Dendritic cell treated with granulocyte-macrophage colony-stimulating factor and Interleukin-4, amounts not matched to agents 40 ng/mL and 50 ng/mL, for 4 days (primary cell): ENCODE measurements around the gene C5AR1.
"Not testable (repeated sequence)": the region's sequence is repeated elsewhere in the genome, so short reads cannot be mapped to it uniquely, and the experiment has no call there.

Experiments used
- H3K27ac Mint-ChIP-seq: one replicate; pipeline ENCODE4 v1.8.0; 2022; ENCODE audit warnings: mild to moderate bottlenecking, mixed read lengths
- H3K27me3 Mint-ChIP-seq: one replicate; pipeline ENCODE4 v1.8.0; 2022; ENCODE audit warnings: mild to moderate bottlenecking, mixed read lengths
- H3K36me3 Mint-ChIP-seq: one replicate; pipeline ENCODE4 v1.8.0; 2022; ENCODE audit warnings: low read depth, mixed read lengths
- H3K4me1 Mint-ChIP-seq: one replicate; pipeline ENCODE4 v1.8.0; 2022; ENCODE audit warnings: low read depth, mixed read lengths
- H3K4me3 Mint-ChIP-seq: one replicate; pipeline ENCODE4 v1.8.0; 2022; ENCODE audit warnings: mild to moderate bottlenecking, moderate library complexity, mixed read lengths
- H3K9me3 Mint-ChIP-seq: one replicate; pipeline ENCODE4 v1.8.0; 2022; ENCODE audit warnings: mixed read lengths
- intact Hi-C: fragments of 100-400 bp; cut with micrococcal nuclease; formaldehyde crosslinking; loops from one replicate; pipeline ENCODE4 v1.15.0; 2022

C5AR1 gene

GRCh38 chr19:47350630-47351029, 41.0 kb downstream of the C5AR1 start:
- H3K27ac Mint-ChIP-seq, result peak overlapping the region; percentile 89
- no peaks in the 10 kb centered on the region for H3K9me3 Mint-ChIP-seq
- peaks cover 58% of the 10 kb centered on the region for H3K36me3 Mint-ChIP-seq
- intact Hi-C loops, result no loop called here
- peaks cover 38% of the 10 kb centered on the region for H3K4me1 Mint-ChIP-seq
- peak overlapping the region; percentile 1 for H3K4me3 Mint-ChIP-seq
- no peaks in the 10 kb centered on the region for H3K27me3 Mint-ChIP-seq

- Mint-ChIP-seq H3K4me1 (peaks cover 35% of the 10 kb centered on the region), H3K36me3 (peaks cover 67% of the 10 kb centered on the region)
These were observed 41.9 kb downstream of the C5AR1 start for GRCh38 chr19:47351548-47351947.

GRCh38 chr19:47352095-47352494, 42.4 kb downstream of the C5AR1 start:
- intact Hi-C loops, result no loop called here
- Mint-ChIP-seq H3K4me1 (peaks cover 33% of the 10 kb centered on the region), H3K4me3 (no peak overlapping the region), H3K27ac (peak overlapping the region; percentile 15), H3K27me3 (no peaks in the 10 kb centered on the region), H3K9me3 (no peaks in the 10 kb centered on the region), H3K36me3 (peaks cover 72% of the 10 kb centered on the region)

More at GRCh38 chr19:47351548-47351947, 41.9 kb downstream of the C5AR1 start:
- H3K4me3 Mint-ChIP-seq, result no peak overlapping the region
- no peaks in the 10 kb centered on the region for H3K9me3 Mint-ChIP-seq
- intact Hi-C loops, result no loop called here
- peak overlapping the region; percentile 15 for H3K27ac Mint-ChIP-seq
- H3K27me3 Mint-ChIP-seq, result no peaks in the 10 kb centered on the region

GRCh38 chr19:47353307-47353712, 43.6 kb downstream of the C5AR1 start:
- H3K4me3 Mint-ChIP-seq, result no peak overlapping the region
- intact Hi-C loops, result no loop called here
- no peaks in the 10 kb centered on the region for H3K9me3 Mint-ChIP-seq
- H3K4me1 Mint-ChIP-seq, result peaks cover 32% of the 10 kb centered on the region
- H3K36me3 Mint-ChIP-seq, result peaks cover 85% of the 10 kb centered on the region
- H3K27ac Mint-ChIP-seq, result no peak overlapping the region
- H3K27me3 Mint-ChIP-seq, result no peaks in the 10 kb centered on the region

GRCh38 chr19:47356900-47357299, 47.2 kb downstream of the C5AR1 start:
- no peaks in the 10 kb centered on the region for H3K27me3 Mint-ChIP-seq
- peaks cover 6% of the 10 kb centered on the region for H3K4me1 Mint-ChIP-seq
- H3K9me3 Mint-ChIP-seq, result no peaks in the 10 kb centered on the region
- H3K27ac Mint-ChIP-seq, result no peak overlapping the region
- H3K36me3 Mint-ChIP-seq, result peaks cover 100% of the 10 kb centered on the region
- intact Hi-C loops, result no loop called here
- no peak overlapping the region for H3K4me3 Mint-ChIP-seq

GRCh38 chr19:47357788-47358680, 48.4 kb downstream of the C5AR1 start:
- Mint-ChIP-seq H3K4me1 (peaks cover 3% of the 10 kb centered on the region), H3K27ac (peak overlapping the region; percentile 20), H3K27me3 (no peaks in the 10 kb centered on the region)

GRCh38 chr19:47358936-47359335, 49.3 kb downstream of the C5AR1 start:
- no peaks in the 10 kb centered on the region for H3K9me3 Mint-ChIP-seq
- H3K4me1 Mint-ChIP-seq, result peaks cover 4% of the 10 kb centered on the region
- H3K36me3 Mint-ChIP-seq, result peaks cover 100% of the 10 kb centered on the region
- intact Hi-C loops, result no loop called here
- H3K27me3 Mint-ChIP-seq, result no peaks in the 10 kb centered on the region
- peak overlapping the region; percentile 20 for H3K27ac Mint-ChIP-seq
- no peak overlapping the region for H3K4me3 Mint-ChIP-seq

More at GRCh38 chr19:47357788-47358680, 48.4 kb downstream of the C5AR1 start:
- Mint-ChIP-seq H3K36me3 (peaks cover 100% of the 10 kb centered on the region), H3K9me3 (no peaks in the 10 kb centered on the region), H3K4me3 (no peak overlapping the region)
- intact Hi-C loops, result no loop called here

- intact Hi-C loops, result no loop called here
- H3K9me3 Mint-ChIP-seq, result no peaks in the 10 kb centered on the region
- H3K27ac Mint-ChIP-seq, result no peak overlapping the region
- H3K36me3 Mint-ChIP-seq, result peaks cover 100% of the 10 kb centered on the region
- no peaks in the 10 kb centered on the region for H3K27me3 Mint-ChIP-seq
- no peak overlapping the region for H3K4me3 Mint-ChIP-seq
- peaks cover 16% of the 10 kb centered on the region for H3K4me1 Mint-ChIP-seq
These were observed 52.7 kb downstream of the C5AR1 start for GRCh38 chr19:47362321-47362720.

- peaks cover 16% of the 10 kb centered on the region for H3K4me1 Mint-ChIP-seq
- intact Hi-C loops, result no loop called here
- H3K36me3 Mint-ChIP-seq, result peaks cover 99% of the 10 kb centered on the region
- H3K27ac Mint-ChIP-seq, result no peak overlapping the region
- no peaks in the 10 kb centered on the region for H3K27me3 Mint-ChIP-seq
- H3K9me3 Mint-ChIP-seq, result no peaks in the 10 kb centered on the region
- H3K4me3 Mint-ChIP-seq, result no peak overlapping the region
These were observed 54.3 kb downstream of the C5AR1 start for GRCh38 chr19:47363758-47364531.

GRCh38 chr19:47365455-47365854, 55.8 kb downstream of the C5AR1 start:
- peaks cover 30% of the 10 kb centered on the region for H3K4me1 Mint-ChIP-seq
- H3K9me3 Mint-ChIP-seq, H3K27me3 Mint-ChIP-seq, intact Hi-C loops, H3K4me3 Mint-ChIP-seq, H3K27ac Mint-ChIP-seq: not testable (repeated sequence)
- peaks cover 99% of the 10 kb centered on the region for H3K36me3 Mint-ChIP-seq

- H3K9me3 Mint-ChIP-seq, result no peaks in the 10 kb centered on the region
- peaks cover 98% of the 10 kb centered on the region for H3K36me3 Mint-ChIP-seq
- no peaks in the 10 kb centered on the region for H3K27me3 Mint-ChIP-seq
- intact Hi-C loops, result no loop called here
- H3K27ac Mint-ChIP-seq, result peak overlapping the region; percentile 65
- no peak overlapping the region for H3K4me3 Mint-ChIP-seq
- peaks cover 23% of the 10 kb centered on the region for H3K4me1 Mint-ChIP-seq
These were observed 60.5 kb downstream of the C5AR1 start for GRCh38 chr19:47370045-47370611.

- intact Hi-C loops, result no loop called here
- H3K4me3 Mint-ChIP-seq, result no peak overlapping the region
- no peaks in the 10 kb centered on the region for H3K9me3 Mint-ChIP-seq
- no peak overlapping the region for H3K27ac Mint-ChIP-seq
- peaks cover 27% of the 10 kb centered on the region for H3K4me1 Mint-ChIP-seq
- H3K36me3 Mint-ChIP-seq, result peaks cover 98% of the 10 kb centered on the region
- H3K27me3 Mint-ChIP-seq, result no peaks in the 10 kb centered on the region
These were observed 61.6 kb downstream of the C5AR1 start for GRCh38 chr19:47371261-47371660.
